ENCODE data around the gene OTOP2.
"Not testable (repeated sequence)": the region's sequence is repeated elsewhere in the genome, so short reads cannot be mapped to it uniquely, and the experiment has no call there.

OTOP2 gene

GRCh38 chr17:74901353-74902135, 22.5 kb upstream of the OTOP2 start:
- DNase-seq (ENCODE audit: low read depth) = no peak

DNA sequence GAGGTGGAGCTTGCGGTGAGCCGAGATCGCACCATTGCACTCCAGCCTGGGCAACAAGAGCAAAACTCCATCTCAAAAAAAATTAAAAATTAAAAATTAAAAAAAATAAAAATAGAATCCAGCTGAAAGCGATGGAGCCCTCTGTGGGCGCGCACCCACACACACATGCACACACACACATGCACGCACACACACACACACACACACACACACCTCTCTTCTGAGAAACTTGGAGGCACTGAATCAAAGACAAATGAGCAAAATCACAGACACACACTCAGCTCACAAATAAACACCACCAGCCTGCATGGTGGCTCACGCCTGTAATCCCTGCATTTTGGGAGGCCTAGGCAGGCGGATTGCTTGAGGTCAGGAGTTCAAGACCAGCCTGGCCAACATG, 21.0 kb upstream of the OTOP2 start:
- DNase-seq (ENCODE audit: low read depth) = no peak

GRCh38 chr17:74903671-74904070, 20.4 kb upstream of the OTOP2 start:
- DNase-seq (ENCODE audit: low read depth) = no peak

- no peak for DNase-seq (ENCODE audit: low read depth)
These were observed 19.2 kb upstream of the OTOP2 start for GRCh38 chr17:74904687-74905409.

DNA sequence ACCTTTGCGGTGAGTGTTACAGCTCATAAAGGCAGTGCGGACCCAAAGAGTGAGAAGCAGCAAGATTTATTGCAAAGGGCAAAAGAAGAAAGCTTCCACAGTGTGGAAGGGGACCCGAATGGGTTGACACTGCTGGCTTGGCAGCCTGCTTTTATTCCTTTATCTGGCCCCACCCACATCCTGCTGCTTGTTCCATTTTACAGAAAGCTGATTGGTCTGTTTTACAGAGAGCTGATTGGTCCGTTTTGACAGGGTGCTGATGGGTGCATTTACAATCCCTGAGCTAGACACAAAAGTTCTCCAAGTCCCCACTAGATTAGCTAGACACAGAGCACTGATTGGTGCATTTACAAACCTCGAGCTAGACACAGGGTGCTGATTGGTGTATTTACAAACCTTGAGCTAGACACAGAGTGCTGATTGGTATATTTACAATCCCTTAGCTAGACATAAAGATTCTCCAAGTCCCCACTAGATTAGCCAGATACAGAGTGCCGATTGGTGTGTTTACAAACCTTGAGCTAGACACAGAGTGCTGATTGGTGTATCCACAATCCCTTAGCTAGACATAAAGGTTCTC, 17.8 kb upstream of the OTOP2 start:
- not testable (repeated sequence) for DNase-seq (ENCODE audit: low read depth)

- no peak for DNase-seq (ENCODE audit: low read depth)
These were observed 17.1 kb upstream of the OTOP2 start for GRCh38 chr17:74907012-74907411.

DNA sequence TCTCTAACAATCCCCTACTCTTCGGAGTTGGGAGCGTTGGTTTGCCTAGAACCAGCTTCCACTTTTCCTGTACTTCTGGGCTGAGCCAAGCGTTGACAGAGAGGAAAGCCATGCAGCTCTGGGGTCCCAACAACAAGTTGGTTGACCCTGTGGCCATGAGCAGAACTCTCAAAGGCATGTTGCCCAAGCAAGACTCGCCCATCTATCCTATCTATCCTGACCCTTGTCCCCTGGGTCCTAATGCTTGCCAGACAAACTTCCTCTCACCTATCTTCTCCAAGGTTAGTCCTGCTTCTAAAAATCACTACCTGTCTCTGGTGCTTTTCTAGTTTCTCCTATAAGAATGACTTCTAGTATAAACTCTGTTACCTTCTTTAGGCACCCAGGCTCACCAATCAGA, 15.0 kb upstream of the OTOP2 start:
- DNase-seq (ENCODE audit: low read depth) = not testable (repeated sequence)

DNA sequence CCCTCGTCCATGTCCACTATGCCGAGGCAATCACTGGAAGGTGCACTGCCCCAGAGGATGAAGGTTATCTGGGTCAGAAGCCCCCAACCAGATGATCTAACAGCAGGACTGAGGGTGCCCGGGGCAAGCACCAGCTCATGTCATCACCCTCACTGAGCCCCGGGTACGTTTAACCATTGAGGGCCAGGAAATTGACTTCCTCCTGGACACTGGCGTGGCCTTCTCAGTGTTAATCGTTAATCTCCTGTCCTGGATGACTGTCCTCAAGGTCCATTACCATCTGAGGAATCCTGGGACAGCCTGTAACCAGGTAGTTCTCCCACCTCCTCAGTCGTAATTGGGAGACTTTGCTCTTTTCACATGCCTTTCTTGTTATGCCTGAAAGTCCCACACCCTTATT, 12.7 kb upstream of the OTOP2 start:
- DNase-seq (ENCODE audit: low read depth) = not testable (repeated sequence)

GRCh38 chr17:74916136-74916850, 7.8 kb upstream of the OTOP2 start:
- no peak for DNase-seq (ENCODE audit: low read depth)

GRCh38 chr17:74916851-74917199, 7.2 kb upstream of the OTOP2 start:
- no peak for DNase-seq (ENCODE audit: low read depth)

GRCh38 chr17:74917430-74917829, 6.6 kb upstream of the OTOP2 start:
- no peak for DNase-seq (ENCODE audit: low read depth)

GRCh38 chr17:74918906-74919305, 5.2 kb upstream of the OTOP2 start:
- DNase-seq (ENCODE audit: low read depth) = no peak

DNA sequence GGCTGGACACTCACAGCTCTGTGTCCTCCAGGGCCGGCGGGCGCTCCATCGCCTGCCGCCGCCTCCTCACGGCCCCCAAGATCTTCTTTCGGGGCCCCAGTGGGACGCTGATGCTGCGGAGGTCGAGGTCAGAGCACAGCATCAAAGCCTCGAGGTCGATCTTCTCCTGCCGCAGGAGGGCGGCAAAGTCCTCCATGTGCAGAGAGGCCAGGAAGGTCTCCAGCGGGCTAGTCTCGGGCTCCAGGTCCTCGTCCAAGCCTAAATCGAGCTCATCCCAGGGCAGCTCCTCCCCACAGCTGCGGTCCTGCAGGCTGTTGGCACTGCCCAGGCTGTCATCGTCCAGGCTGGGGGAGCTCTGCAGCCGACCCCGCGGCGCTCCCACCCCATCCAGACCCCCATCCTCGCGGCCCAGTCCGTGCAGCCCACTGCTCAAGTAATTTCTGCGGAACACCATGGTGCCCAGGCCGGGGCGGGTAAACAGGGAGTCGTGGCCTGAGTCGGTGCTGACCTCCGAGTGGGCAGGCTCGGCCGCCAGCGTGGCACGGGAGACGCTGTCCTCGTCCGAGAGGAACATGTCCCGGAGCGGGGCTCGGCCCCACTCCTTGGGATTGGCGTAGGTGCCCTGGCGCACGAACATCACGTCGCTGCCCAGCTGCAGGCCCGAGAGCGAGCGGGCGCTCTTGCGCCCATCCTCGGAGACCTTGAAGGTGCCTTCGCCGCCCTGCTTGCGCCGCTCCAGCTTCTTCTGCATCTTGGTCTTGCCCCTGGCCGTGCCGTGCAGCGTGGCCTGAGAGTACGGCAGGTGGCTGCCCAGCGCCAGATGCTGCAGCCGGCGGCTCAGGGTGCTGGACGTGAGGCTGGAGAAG, 4.4 kb upstream of the OTOP2 start:
- no peak for DNase-seq (ENCODE audit: low read depth)

DNA sequence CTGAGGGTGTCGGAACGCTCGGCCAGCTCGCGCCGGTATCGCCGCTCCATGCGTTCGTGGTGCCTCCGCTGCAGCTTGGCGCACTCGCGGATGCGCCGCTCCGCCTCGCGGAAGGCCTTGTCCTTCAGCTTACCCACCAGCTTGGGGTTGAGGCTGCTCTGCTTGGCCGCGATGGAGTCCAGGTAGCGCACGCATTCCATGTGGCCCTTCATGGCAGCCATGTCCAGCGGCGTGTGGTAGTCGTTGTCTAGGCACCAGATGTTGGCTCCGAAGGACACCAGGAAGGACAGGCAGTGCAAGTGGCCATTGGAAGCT, 3.8 kb upstream of the OTOP2 start:
- DNase-seq (ENCODE audit: low read depth) = no peak

GRCh38 chr17:74920642-74921025, 3.4 kb upstream of the OTOP2 start:
- DNase-seq (ENCODE audit: low read depth) = no peak

GRCh38 chr17:74921026-74921681, 2.9 kb upstream of the OTOP2 start:
- DNase-seq (ENCODE audit: low read depth) = no peak

DNA sequence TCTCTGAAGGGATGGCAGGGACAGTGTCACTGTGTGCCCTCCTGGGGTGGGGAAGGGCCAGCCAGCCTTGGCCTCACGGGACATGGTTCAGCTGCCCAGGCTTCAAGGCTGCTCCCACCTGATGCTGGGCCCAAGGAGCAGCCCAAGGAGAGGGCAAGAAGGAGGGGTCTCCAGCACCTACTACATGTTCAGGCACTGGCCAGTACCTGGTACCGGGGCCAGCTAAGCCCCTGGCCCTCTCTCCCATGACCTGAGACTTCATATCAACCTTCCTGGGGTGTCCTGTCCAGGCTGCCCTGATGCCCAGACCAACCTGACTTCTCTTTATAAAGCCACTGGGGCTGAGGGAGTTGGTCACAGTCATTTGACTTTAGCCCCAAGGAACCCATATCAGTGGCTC, 2.3 kb upstream of the OTOP2 start:
- no peak for DNase-seq (ENCODE audit: low read depth)

DNA sequence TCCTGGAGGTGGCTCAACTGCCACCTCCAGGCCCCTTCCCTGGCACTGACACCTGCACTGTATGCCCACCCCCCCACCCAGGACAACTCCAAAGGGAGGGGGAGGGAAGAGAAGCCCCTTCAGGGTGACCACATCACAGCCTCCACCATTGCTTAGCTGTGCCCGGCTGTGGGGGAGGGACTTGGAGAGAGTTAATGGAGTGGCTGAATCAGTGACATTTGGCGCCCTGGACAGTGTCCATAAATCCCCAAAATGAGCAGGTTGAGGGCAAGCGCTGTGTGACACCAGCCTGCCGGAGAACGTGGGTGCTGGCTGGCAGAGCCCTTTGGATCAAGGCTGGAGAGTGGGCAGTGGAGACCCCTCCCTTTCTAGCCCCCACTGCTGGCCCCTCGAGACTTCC, 1.9 kb upstream of the OTOP2 start:
- no peak for DNase-seq (ENCODE audit: low read depth)

DNA sequence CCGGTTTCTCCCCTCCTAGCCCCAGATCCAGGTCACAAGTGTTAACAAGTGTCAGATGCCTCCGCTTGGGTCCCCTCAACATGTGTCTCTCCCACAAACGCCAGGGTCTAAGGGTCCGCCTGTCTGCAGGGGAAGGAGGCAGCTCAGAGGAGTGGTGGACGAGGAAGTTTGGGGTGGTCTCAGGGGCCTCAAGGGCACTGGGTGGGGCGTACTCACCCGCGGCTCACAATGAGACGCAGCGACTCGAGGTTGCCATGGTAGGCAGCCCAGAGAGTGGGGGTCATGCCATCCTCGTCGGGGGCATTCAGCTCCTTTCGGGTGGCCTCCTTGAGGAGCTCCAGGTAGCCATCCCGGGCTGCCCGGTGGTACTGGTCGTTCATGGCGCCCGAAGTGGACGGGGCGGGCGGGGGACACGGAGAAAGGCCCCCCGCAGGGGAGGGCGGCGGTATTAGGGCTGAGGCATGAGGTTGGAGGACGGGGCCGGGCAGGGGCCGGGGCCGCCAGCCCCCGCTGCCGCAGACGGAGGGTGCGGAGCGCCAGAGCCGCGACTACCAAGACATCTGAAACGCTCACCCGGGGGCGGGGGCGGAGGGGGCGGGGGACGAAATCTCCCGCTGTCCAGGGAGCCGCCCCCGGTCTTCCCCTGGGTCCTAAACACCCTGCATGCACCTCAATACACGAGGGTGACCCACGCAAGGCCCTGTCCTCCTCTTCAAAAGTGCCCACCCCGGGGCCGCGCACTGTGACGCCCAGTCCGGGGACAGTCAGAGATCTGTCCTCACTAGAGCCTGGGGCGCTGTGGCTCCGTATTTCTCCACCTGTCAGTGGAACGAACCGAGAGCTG, 1.2 kb upstream of the OTOP2 start, which contains the start of gene USH1G:
USH1G (minus strand) TSS at position 562 of the 844 bp plus-strand sequence; CDS start at position 380, 182 bp downstream.
- no peak for DNase-seq (ENCODE audit: low read depth)

GRCh38 chr17:74923538-74924249, 379 bp upstream of the OTOP2 start:
- DNase-seq (ENCODE audit: low read depth) = peak; percentile 32

Measured in T-helper 22 cell (primary cell).